MM.1S (cell line): Measurements from ENCODE around the gene EPSTI1.

Experiments used
- DNase-seq: peaks from one replicate; pipeline ENCODE4 v3.0.0-alpha.2; 2015
- H2AFZ ChIP-seq: fragments of 300-600 bp; sonication (generic); 2 replicates; pipeline ENCODE4 v1.6.0; 2016; ENCODE audit warnings: antibody characterized with exemption, low read length
- H3F3A ChIP-seq: fragments of 300-600 bp; sonication (generic); 2 replicates; pipeline ENCODE4 v1.6.1; 2016; ENCODE audit warnings: mild to moderate bottlenecking, antibody characterized with exemption, low read length, moderate library complexity, mixed read lengths; ENCODE audit not compliant: insufficient read depth
- H3K27ac ChIP-seq: fragments of 300-600 bp; sonication (generic); 2 replicates; pipeline ENCODE4 v1.5.1; 2016; ENCODE audit warnings: mild to moderate bottlenecking, low read length
- H3K27me3 ChIP-seq: fragments of 300-600 bp; sonication (generic); replicated peaks from 2 replicates; pipeline ENCODE4 v1.6.0; 2016; ENCODE audit warnings: low read length; ENCODE audit not compliant: insufficient read depth
- H3K36me3 ChIP-seq: fragments of 300-600 bp; sonication (generic); replicated peaks from 2 replicates; pipeline ENCODE4 v1.6.1; 2016; ENCODE audit warnings: mild to moderate bottlenecking, low read length, mixed read lengths; ENCODE audit not compliant: insufficient read depth
- H3K4me1 ChIP-seq: fragments of 300-600 bp; sonication (generic); 2 replicates; pipeline ENCODE4 v1.6.1; 2016; ENCODE audit warnings: low read length, mixed read lengths
- H3K4me2 ChIP-seq: fragments of 300-600 bp; sonication (generic); 2 replicates; pipeline ENCODE4 v1.6.0; 2016; ENCODE audit warnings: low read depth, low read length
- H3K4me3 ChIP-seq: fragments of 300-600 bp; sonication (generic); 2 replicates; pipeline ENCODE4 v1.5.1; 2016; ENCODE audit warnings: low read length, mixed read lengths
- H3K79me2 ChIP-seq: fragments of 300-600 bp; sonication (generic); 2 replicates; pipeline ENCODE4 v1.6.1; 2016; ENCODE audit warnings: mixed run types, low read length, mixed read lengths
- H3K9ac ChIP-seq: fragments of 300-600 bp; sonication (generic); 2 replicates; pipeline ENCODE4 v1.6.1; 2016; ENCODE audit warnings: low read length, mixed read lengths
- H3K9me2 ChIP-seq: fragments of 300-600 bp; sonication (generic); replicated peaks from 2 replicates; pipeline ENCODE4 v1.6.1; 2016; ENCODE audit warnings: mild to moderate bottlenecking, low read length, mixed read lengths; ENCODE audit not compliant: insufficient read depth
- H3K9me3 ChIP-seq: fragments of 300-600 bp; sonication (generic); replicated peaks from 2 replicates; pipeline ENCODE4 v1.6.1; 2016; ENCODE audit warnings: mild to moderate bottlenecking, low read length, mixed read lengths; ENCODE audit not compliant: insufficient read depth
- H4K20me1 ChIP-seq: fragments of 300-600 bp; sonication (generic); 2 replicates; pipeline ENCODE4 v1.6.1; 2016; ENCODE audit warnings: mild to moderate bottlenecking, low read length, moderate library complexity, mixed read lengths; ENCODE audit not compliant: insufficient read depth
- EZH2 ChIP-seq: fragments of 300-600 bp; sonication (generic); optimal IDR thresholded peaks from 2 replicates; pipeline ENCODE3; 2017; ENCODE audit warnings: low read depth, mild to moderate bottlenecking, antibody characterized with exemption, low read length, mixed read lengths
- EZH2phosphoT487 ChIP-seq: fragments of 300-600 bp; sonication (generic); IDR thresholded peaks from 2 replicates; pipeline ENCODE4 v1.6.1; 2018; ENCODE audit warnings: antibody characterized with exemption, low read length
- TF ChIP-seq, protein P1 (sequence below): fragments of 300-600 bp; sonication (generic); IDR thresholded peaks from 2 replicates; pipeline ENCODE4 v1.5.1; 2016; ENCODE audit warnings: antibody characterized with exemption, low read length, mixed read lengths

The EPSTI1 gene

DNA sequence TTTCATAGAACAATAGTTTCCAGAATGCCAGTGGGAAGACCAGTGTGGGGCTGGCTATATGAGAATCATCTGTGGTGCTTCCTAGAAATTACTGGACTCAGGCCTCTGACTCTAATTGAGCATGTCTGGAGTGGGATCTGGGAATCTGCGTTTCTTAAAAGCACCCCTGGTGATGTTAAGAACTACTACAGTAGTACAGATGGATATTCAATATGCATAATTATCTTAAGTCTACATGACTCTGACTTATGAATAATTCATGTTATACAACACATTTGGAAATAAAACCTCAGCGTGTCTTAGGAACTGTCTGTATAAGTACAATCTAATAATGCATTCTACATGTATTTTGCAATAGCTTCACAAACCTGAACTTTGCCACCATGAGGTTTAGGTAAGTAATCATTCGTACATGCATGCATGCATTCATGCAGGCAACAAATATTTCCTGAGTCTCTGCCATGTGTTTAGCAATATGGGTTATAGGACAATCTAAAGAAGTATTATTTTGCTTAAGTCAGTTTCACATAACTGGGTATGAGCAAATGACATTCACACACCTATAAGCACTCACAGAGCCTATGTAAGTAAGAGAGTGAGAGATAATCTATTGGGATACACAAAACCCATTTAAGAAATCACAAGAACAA lies 62.0 kb downstream of the EPSTI1 start:
- H4K20me1 ChIP-seq = no peaks in the 10 kb centered on the region
- no peaks in the 10 kb centered on the region for H3K9me3 ChIP-seq
- H2AFZ ChIP-seq = no peak overlapping the region
- DNase-seq = no peak
- no peaks in the 10 kb centered on the region for H3F3A ChIP-seq
- no peaks in the 10 kb centered on the region for H3K4me1 ChIP-seq
- TF ChIP-seq, protein P1, sequence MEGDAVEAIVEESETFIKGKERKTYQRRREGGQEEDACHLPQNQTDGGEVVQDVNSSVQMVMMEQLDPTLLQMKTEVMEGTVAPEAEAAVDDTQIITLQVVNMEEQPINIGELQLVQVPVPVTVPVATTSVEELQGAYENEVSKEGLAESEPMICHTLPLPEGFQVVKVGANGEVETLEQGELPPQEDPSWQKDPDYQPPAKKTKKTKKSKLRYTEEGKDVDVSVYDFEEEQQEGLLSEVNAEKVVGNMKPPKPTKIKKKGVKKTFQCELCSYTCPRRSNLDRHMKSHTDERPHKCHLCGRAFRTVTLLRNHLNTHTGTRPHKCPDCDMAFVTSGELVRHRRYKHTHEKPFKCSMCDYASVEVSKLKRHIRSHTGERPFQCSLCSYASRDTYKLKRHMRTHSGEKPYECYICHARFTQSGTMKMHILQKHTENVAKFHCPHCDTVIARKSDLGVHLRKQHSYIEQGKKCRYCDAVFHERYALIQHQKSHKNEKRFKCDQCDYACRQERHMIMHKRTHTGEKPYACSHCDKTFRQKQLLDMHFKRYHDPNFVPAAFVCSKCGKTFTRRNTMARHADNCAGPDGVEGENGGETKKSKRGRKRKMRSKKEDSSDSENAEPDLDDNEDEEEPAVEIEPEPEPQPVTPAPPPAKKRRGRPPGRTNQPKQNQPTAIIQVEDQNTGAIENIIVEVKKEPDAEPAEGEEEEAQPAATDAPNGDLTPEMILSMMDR = no peak
- TF ChIP-seq EZH2phosphoT487 (no peak), EZH2 (no peak)
- H3K79me2 ChIP-seq = no peaks in the 10 kb centered on the region
- no peaks in the 10 kb centered on the region for H3K36me3 ChIP-seq
- H3K27ac ChIP-seq = no peak overlapping the region
- no peak overlapping the region for H3K4me2 ChIP-seq
- H3K9ac ChIP-seq = no peak overlapping the region
- no peaks in the 10 kb centered on the region for H3K27me3 ChIP-seq
- no peak overlapping the region for H3K4me3 ChIP-seq
- H3K9me2 ChIP-seq = no peaks in the 10 kb centered on the region

DNA sequence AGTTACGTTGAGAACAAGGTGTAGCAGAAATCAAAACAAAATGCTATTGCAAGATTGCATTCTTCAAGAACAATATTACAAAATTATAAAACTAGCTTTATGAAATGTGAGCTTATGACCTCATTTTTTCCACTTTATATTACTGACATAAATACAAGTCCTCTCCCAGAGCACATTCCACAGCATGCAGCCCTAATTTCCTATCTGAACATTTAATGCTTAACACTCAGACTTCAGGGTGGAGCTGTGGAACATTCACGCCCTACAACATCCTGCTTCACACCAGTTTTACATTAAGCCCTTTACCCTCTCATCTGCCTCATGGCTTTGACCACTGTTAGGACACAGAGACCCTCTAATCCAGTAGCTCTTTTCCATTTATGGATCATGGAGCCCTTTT lies 65.5 kb downstream of the EPSTI1 start:
- Histone ChIP-seq H3F3A (no peaks in the 10 kb centered on the region), H3K27me3 (no peaks in the 10 kb centered on the region), H3K27ac (no peak overlapping the region), H3K79me2 (no peaks in the 10 kb centered on the region), H2AFZ (no peak overlapping the region), H3K9me3 (no peaks in the 10 kb centered on the region), H3K4me2 (no peak overlapping the region), H4K20me1 (no peaks in the 10 kb centered on the region), H3K36me3 (no peaks in the 10 kb centered on the region), H3K9me2 (no peaks in the 10 kb centered on the region), H3K4me3 (no peak overlapping the region), H3K4me1 (no peaks in the 10 kb centered on the region), H3K9ac (no peak overlapping the region)
- no peak for DNase-seq
- TF ChIP-seq EZH2phosphoT487 = no peak
- TF ChIP-seq, protein P1 = no peak
- no peak for TF ChIP-seq EZH2

DNA sequence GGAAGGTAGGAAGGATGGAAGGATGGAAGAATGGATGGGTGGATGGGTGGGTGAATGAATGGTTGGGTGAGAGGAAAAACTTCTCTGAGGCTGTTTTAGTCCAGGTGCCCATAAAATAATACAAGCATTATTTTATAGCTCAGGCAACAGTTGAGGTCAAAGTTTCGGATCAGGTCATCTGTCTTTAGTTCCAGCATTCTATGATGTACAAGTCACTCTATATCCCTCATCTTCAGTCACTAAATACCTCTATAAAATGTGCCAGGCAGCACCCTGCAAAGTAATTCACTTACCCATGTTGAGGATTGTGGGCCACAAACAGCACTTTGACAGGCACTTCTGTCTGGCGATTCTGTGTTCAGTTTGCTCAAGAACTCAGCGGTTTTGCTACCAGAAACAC lies 66.0 kb downstream of the EPSTI1 start:
- Histone ChIP-seq H3K4me2 (no peak overlapping the region), H3K9me3 (no peaks in the 10 kb centered on the region), H3K27ac (no peak overlapping the region), H3K79me2 (no peaks in the 10 kb centered on the region), H3K27me3 (no peaks in the 10 kb centered on the region), H3K9ac (no peak overlapping the region), H3F3A (no peaks in the 10 kb centered on the region), H3K4me1 (no peaks in the 10 kb centered on the region), H3K9me2 (no peaks in the 10 kb centered on the region), H2AFZ (no peak overlapping the region), H3K4me3 (no peak overlapping the region), H3K36me3 (no peaks in the 10 kb centered on the region), H4K20me1 (no peaks in the 10 kb centered on the region)
- TF ChIP-seq, protein P1 = no peak
- no peak for TF ChIP-seq EZH2
- no peak for TF ChIP-seq EZH2phosphoT487
- no peak for DNase-seq
